Measurements from ENCODE around the gene TLR10. TPM values are rescaled to one million over a fixed set of nuclear protein-coding genes. Genes with fewer than 3 reads are reported as not detected.
"Not testable (repeated sequence)": the region's sequence is repeated elsewhere in the genome, so short reads cannot be mapped to it uniquely, and the experiment has no call there.

The TLR10 gene
- total RNA-seq, 1 experiment from 2014 or later: 0.30 TPM

DNA sequence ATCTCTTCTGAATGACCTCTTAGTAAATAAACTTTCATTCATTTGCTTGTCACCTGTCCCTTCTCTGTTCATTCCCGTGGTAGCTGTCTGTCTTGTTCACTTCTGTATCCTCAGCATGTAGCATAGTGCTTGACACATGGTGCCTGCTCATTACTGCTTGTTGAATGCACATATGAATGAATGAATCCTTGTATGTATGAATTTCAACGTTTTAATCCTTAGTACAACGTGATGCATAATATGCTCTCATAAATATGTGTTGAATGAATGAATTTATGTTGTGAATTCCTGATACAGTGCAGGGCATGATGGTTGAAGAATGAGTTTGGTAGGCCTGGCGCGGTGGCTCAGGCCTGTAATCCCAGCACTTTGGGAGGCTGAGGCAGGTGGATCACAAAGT is 3.0 kb downstream of the TLR10 start:
- ATAC-seq: no peak
- no peak for DNase-seq (ENCODE audit: low read depth, low spot score)
- H3K4me3 ChIP-seq (replicated peaks in 1 of 2; ENCODE audit: low read depth in 1 of 2, low read length in 2 of 2): no peak overlapping the region
- POLR2A ChIA-PET: no interaction called here
- no peak overlapping the region for H2AFZ ChIP-seq (ENCODE audit: low read depth, low read length, poor library complexity, severe bottlenecking)
- BruUV-seq (replicated peaks): no TSS peak
- H4K20me1 ChIP-seq (ENCODE audit: insufficient read depth): no peaks in the 10 kb centered on the region
- RAD21 ChIA-PET (ENCODE audit: low non-redundant PET in 1 of 2, low total read pairs in 2 of 2, uncharacterized antibody in 2 of 2, unreplicated experiment in 2 of 2): no interaction called here
- H3K9ac ChIP-seq (ENCODE audit: low read length): no peak overlapping the region
- intact Hi-C loops (cut with micrococcal nuclease): no loop called here
- no peak overlapping the region for H3K27ac ChIP-seq (ENCODE audit: low read depth, low read length)
- no peak overlapping the region for H3K4me2 ChIP-seq (ENCODE audit: low read length)
- H3K79me2 ChIP-seq (ENCODE audit: insufficient read depth, low read length): no peaks in the 10 kb centered on the region
- CTCF ChIA-PET: no interaction called here
- H3K27me3 ChIP-seq (ENCODE audit: insufficient read depth, low read length): no peaks in the 10 kb centered on the region
- TF ChIP-seq SP1 (IDR thresholded peaks at IDR 0.05; ENCODE audit: low read depth) (no peak), YY1 (IDR thresholded peaks at IDR 0.05; ENCODE audit: extremely low read depth, insufficient replicate concordance, low read depth, low read length) (no peak), ELF1 (IDR thresholded peaks at IDR 0.05; ENCODE audit: borderline replicate concordance, low read depth) (no peak), JUND (IDR thresholded peaks at IDR 0.05) (no peak), EGR1 (IDR thresholded peaks at IDR 0.05; ENCODE audit: low read depth) (no peak), SRF (IDR thresholded peaks at IDR 0.05; ENCODE audit: low read depth) (no peak), FOSL1 (IDR thresholded peaks at IDR 0.05; ENCODE audit: low read depth) (no peak), POLR2AphosphoS5 (IDR thresholded peaks at IDR 0.05; ENCODE audit: low read depth, low read length) (no peak), CBX3 (IDR thresholded peaks at IDR 0.05; ENCODE audit: low read depth) (no peak), TCF7L2 (IDR thresholded peaks at IDR 0.05; ENCODE audit: borderline replicate concordance, extremely low read depth, insufficient read depth, insufficient read length) (no peak), ATF3 (IDR thresholded peaks at IDR 0.05) (no peak), EZH2phosphoT487 (IDR thresholded peaks at IDR 0.05; ENCODE audit: borderline replicate concordance) (no peak), EZH2 (IDR thresholded peaks at IDR 0.05) (no peak), SIN3A (IDR thresholded peaks at IDR 0.05; ENCODE audit: low read depth) (no peak), CEBPB (IDR thresholded peaks at IDR 0.05; ENCODE audit: low read depth) (no peak)
- TF ChIP-seq, protein P1, sequence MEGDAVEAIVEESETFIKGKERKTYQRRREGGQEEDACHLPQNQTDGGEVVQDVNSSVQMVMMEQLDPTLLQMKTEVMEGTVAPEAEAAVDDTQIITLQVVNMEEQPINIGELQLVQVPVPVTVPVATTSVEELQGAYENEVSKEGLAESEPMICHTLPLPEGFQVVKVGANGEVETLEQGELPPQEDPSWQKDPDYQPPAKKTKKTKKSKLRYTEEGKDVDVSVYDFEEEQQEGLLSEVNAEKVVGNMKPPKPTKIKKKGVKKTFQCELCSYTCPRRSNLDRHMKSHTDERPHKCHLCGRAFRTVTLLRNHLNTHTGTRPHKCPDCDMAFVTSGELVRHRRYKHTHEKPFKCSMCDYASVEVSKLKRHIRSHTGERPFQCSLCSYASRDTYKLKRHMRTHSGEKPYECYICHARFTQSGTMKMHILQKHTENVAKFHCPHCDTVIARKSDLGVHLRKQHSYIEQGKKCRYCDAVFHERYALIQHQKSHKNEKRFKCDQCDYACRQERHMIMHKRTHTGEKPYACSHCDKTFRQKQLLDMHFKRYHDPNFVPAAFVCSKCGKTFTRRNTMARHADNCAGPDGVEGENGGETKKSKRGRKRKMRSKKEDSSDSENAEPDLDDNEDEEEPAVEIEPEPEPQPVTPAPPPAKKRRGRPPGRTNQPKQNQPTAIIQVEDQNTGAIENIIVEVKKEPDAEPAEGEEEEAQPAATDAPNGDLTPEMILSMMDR (IDR thresholded peaks at IDR 0.05 in 2 of 3, conservative IDR thresholded peaks at IDR 0.05 in 1 of 3; ENCODE audit: borderline replicate concordance in 1 of 3, insufficient read depth in 1 of 3, low read depth in 2 of 3, low read length in 2 of 3): no peak
- H3K9me2 ChIP-seq (ENCODE audit: insufficient read depth): no peaks in the 10 kb centered on the region
- no peaks in the 10 kb centered on the region for H3K9me3 ChIP-seq (ENCODE audit: control insufficient read depth in 1 of 2, insufficient read depth in 1 of 2, low read depth in 1 of 2, low read length in 2 of 2)
- H3K36me3 ChIP-seq (ENCODE audit: control insufficient read depth in 1 of 2, insufficient read depth in 2 of 2, low read length in 2 of 2): no peaks in the 10 kb centered on the region
- H3K4me1 ChIP-seq (ENCODE audit: control insufficient read depth in 1 of 2, insufficient read depth in 2 of 2, low read length in 2 of 2): no peaks in the 10 kb centered on the region

DNA sequence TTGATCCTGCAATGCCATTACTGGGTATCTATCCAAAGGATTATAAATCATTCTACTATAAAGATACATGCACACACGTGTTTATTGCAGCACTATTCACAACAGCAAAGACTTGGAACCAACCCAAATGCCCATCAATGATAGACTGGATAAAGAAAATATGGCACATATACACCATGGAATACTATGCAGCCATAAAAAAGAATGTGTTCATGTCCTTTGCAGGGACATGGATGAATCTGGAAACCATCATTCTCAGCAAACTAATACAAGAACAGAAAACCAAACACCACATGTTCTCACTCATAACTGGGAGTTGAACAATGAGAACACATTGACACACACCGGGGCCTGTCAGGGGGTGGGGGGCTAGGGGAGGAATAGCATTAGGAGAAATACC is 4.9 kb downstream of the TLR10 start:
- ATAC-seq; POLR2A ChIA-PET; H3K79me2 ChIP-seq (ENCODE audit: insufficient read depth, low read length); H3K9ac ChIP-seq (ENCODE audit: low read length); H2AFZ ChIP-seq (ENCODE audit: low read depth, low read length, poor library complexity, severe bottlenecking); H4K20me1 ChIP-seq (ENCODE audit: insufficient read depth); RAD21 ChIA-PET (ENCODE audit: low non-redundant PET in 1 of 2, low total read pairs in 2 of 2, uncharacterized antibody in 2 of 2, unreplicated experiment in 2 of 2); H3K9me2 ChIP-seq (ENCODE audit: insufficient read depth); CTCF ChIA-PET; H3K27ac ChIP-seq (ENCODE audit: low read depth, low read length); H3K4me1 ChIP-seq (ENCODE audit: control insufficient read depth in 1 of 2, insufficient read depth in 2 of 2, low read length in 2 of 2); BruUV-seq (replicated peaks); DNase-seq (ENCODE audit: low read depth, low spot score); H3K4me3 ChIP-seq (replicated peaks in 1 of 2; ENCODE audit: low read depth in 1 of 2, low read length in 2 of 2); H3K4me2 ChIP-seq (ENCODE audit: low read length); intact Hi-C loops (cut with micrococcal nuclease); H3K9me3 ChIP-seq (ENCODE audit: control insufficient read depth in 1 of 2, insufficient read depth in 1 of 2, low read depth in 1 of 2, low read length in 2 of 2); H3K27me3 ChIP-seq (ENCODE audit: insufficient read depth, low read length); H3K36me3 ChIP-seq (ENCODE audit: control insufficient read depth in 1 of 2, insufficient read depth in 2 of 2, low read length in 2 of 2): not testable (repeated sequence)
